BJ (cell line): ENCODE measurements around the gene SCGB3A1. TPM values are rescaled to one million over a fixed set of nuclear protein-coding genes. Genes with fewer than 3 reads are reported as not detected.

Experiments
- CTCF ChIA-PET: fragments of 350-600 bp; formaldehyde crosslinking; extraction: SDS; loops from one replicate; lab custom pipeline; 2021; ENCODE audit warnings: antibody characterized with exemption, inconsistent platforms; lab: Yijun Ruan, JAX
- POLR2A ChIA-PET: fragments of 300-600 bp; sonication (Branson Sonifier 250); formaldehyde crosslinking; extraction: SDS; loops from one replicate; lab custom pipeline; 2021; ENCODE audit warnings: antibody characterized with exemption; lab: Charles Lee
- DNase-seq: peaks from one replicate; pipeline ENCODE4 v3.0.0-alpha.2; 2011; ENCODE audit warnings: low read depth
- H3K27me3 ChIP-seq: 2 replicates; pipeline ENCODE4 v1.6.0; 2011; ENCODE audit warnings: low read length; ENCODE audit not compliant: control insufficient read depth, insufficient read depth
- H3K36me3 ChIP-seq: 2 replicates; pipeline ENCODE4 v1.5.1; 2011; ENCODE audit warnings: low read length; ENCODE audit not compliant: control insufficient read depth, insufficient read depth
- H3K4me3 ChIP-seq: 2 replicates; pipeline ENCODE4 v1.5.1; 2011; ENCODE audit warnings: low read depth, mild to moderate bottlenecking, control low read depth, low read length
- polyA plus RNA-seq: library from polyadenylated mRNA; depleted of rRNA; stranded (reverse); fragments of >200 nt; gene quantifications from 2 replicates; pipeline ENCODE4 v1.2.3, GENCODE V29; 2011
- TF ChIP-seq, protein P1 (sequence below): IDR thresholded peaks from 2 replicates; pipeline ENCODE4 v1.5.1; 2011; ENCODE audit warnings: low read depth, mild to moderate bottlenecking, control low read depth, inconsistent platforms, low read length, moderate library complexity; ENCODE audit not compliant: insufficient read depth

Gene SCGB3A1
- polyA plus RNA-seq, 1 experiment = not detected

- Histone ChIP-seq H3K36me3 (no peaks in the 10 kb centered on the region), H3K4me3 (no peak overlapping the region), H3K27me3 (peaks cover 21% of the 10 kb centered on the region)
- POLR2A ChIA-PET = no interaction called here
- CTCF ChIA-PET = interaction anchor here (1.2 to 2.0 kb wide), 2 partner anchors 12 to 16 kb away, joined by 3 to 7 read pairs; no protein-coding TSS in a partner anchor
- TF ChIP-seq, protein P1, sequence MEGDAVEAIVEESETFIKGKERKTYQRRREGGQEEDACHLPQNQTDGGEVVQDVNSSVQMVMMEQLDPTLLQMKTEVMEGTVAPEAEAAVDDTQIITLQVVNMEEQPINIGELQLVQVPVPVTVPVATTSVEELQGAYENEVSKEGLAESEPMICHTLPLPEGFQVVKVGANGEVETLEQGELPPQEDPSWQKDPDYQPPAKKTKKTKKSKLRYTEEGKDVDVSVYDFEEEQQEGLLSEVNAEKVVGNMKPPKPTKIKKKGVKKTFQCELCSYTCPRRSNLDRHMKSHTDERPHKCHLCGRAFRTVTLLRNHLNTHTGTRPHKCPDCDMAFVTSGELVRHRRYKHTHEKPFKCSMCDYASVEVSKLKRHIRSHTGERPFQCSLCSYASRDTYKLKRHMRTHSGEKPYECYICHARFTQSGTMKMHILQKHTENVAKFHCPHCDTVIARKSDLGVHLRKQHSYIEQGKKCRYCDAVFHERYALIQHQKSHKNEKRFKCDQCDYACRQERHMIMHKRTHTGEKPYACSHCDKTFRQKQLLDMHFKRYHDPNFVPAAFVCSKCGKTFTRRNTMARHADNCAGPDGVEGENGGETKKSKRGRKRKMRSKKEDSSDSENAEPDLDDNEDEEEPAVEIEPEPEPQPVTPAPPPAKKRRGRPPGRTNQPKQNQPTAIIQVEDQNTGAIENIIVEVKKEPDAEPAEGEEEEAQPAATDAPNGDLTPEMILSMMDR = no peak
- no peak for DNase-seq
Measured at GRCh38 chr5:180593446-180594206, 2.3 kb upstream of the SCGB3A1 start.

- no peak overlapping the region for H3K4me3 ChIP-seq
- POLR2A ChIA-PET = no interaction called here
- H3K27me3 ChIP-seq = peaks cover 23% of the 10 kb centered on the region
Measured at GRCh38 chr5:180592176-180592575, 877 bp upstream of the SCGB3A1 start.

DNA sequence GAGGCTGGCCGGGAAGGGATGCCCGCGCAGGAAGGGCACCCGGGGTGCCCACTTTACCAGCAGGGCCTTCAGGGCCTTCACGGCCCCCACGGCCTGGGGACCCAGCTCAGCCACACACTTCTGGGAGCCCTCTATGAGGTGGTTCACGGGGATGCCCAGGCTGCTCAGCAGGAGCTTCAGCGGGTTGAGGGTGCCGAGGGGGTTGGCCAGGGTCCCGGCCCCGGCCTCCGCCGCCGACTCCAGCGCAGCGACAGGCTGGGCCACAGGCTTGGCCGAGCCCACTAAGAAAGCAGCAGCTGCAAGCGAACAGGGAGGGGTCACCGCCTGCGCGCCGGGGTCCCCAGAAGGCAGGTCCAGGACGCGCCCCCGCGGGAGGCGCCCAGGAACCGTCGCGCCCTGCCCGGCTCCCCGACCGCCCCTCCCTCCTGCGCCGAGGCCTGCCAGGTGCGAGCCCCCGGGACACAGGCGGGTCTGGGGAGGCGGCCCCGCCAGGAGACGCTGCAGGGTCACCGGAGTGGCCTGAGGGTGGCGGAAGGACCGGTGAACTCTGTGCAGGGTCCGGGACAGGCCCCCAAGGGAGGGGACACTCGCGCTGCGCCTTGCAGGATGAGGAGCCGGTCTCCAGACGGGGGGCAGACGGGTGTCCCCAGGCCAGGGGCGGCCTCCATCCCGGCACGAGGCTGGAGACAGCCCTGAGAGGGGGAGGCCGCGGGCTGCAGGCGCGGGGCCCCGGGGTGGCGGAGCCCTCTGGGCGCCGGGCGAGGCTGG lies 572 bp downstream of the SCGB3A1 start:
- TF ChIP-seq, protein P1 = no peak
- CTCF ChIA-PET = interaction anchor here (1.0 kb wide), 1 partner anchor 119 kb away, joined by 3 read pairs; no protein-coding TSS in a partner anchor
- POLR2A ChIA-PET = no interaction called here
- Histone ChIP-seq H3K4me3 (no peak overlapping the region), H3K36me3 (no peaks in the 10 kb centered on the region), H3K27me3 (peaks cover 23% of the 10 kb centered on the region)
- DNase-seq = no peak

More at GRCh38 chr5:180592176-180592575, 877 bp upstream of the SCGB3A1 start:
- no peak for DNase-seq
- no peaks in the 10 kb centered on the region for H3K36me3 ChIP-seq
- CTCF ChIA-PET = interaction anchor here (1.2 to 2.0 kb wide), 2 partner anchors 14 to 15 kb away, joined by 3 to 7 read pairs; no protein-coding TSS in a partner anchor
- TF ChIP-seq, protein P1 = no peak

GRCh38 chr5:180589771-180590542 lies 1.3 kb downstream of the SCGB3A1 start:
- TF ChIP-seq, protein P1 = no peak

More at GRCh38 chr5:180589771-180590542, 1.3 kb downstream of the SCGB3A1 start:
- Histone ChIP-seq H3K27me3 (peaks cover 23% of the 10 kb centered on the region), H3K4me3 (no peak overlapping the region), H3K36me3 (no peaks in the 10 kb centered on the region)
- POLR2A ChIA-PET = no interaction called here
- CTCF ChIA-PET = interaction anchor here (1.0 kb wide), 1 partner anchor 118 kb away, joined by 3 read pairs; no protein-coding TSS in a partner anchor
- DNase-seq = no peak
